ENCODE results near the gene PLA2G4E. TPM values are rescaled to one million over a fixed set of nuclear protein-coding genes. Genes with fewer than 3 reads are reported as not detected.

PLA2G4E gene
- total RNA-seq, 1 experiment from 2014 or later: 1.8 TPM

- intact Hi-C loops (cut with micrococcal nuclease; ENCODE audit: unreplicated experiment): no loop called here
- H3K4me3 ChIP-seq (ENCODE audit: low read depth, low read length): no peak overlapping the region
- H3K9me3 Mint-ChIP-seq (ENCODE audit: unreplicated experiment): no peaks in the 10 kb centered on the region
- no peak overlapping the region for H3K4me3 Mint-ChIP-seq (ENCODE audit: unreplicated experiment)
- no TSS peak for BruUV-seq (replicated peaks)
- no peak overlapping the region for H3K27ac Mint-ChIP-seq (ENCODE audit: unreplicated experiment)
- H3K4me1 ChIP-seq: peaks cover 7% of the 10 kb centered on the region; the same call in 1 of the 2 replicates
- no peaks in the 10 kb centered on the region for H3K9me3 ChIP-seq
- H3K27me3 Mint-ChIP-seq (ENCODE audit: insufficient read depth, unreplicated experiment): no peaks in the 10 kb centered on the region
- POLR2A ChIA-PET: interaction anchor here (1.1 kb wide), 1 partner anchor 62 kb away, joined by 3 read pairs; no protein-coding TSS in a partner anchor
- CTCF ChIA-PET: interaction anchor here (0.8 kb wide), 2 partner anchors 12 to 51 kb away, joined by 3 to 4 read pairs; no protein-coding TSS in a partner anchor
- TF ChIP-seq CTCF (IDR thresholded peaks at IDR 0.05; ENCODE audit: insufficient read depth in 1 of 2, low read depth in 1 of 2, low read length in 1 of 2, severe bottlenecking in 1 of 2, unreplicated experiment in 1 of 2): no peak
- H3K36me3 ChIP-seq (ENCODE audit: control insufficient read depth, insufficient read depth, low read length): no peaks in the 10 kb centered on the region
- no peak for DNase-seq
- peaks cover 10% of the 10 kb centered on the region for H3K4me1 Mint-ChIP-seq (ENCODE audit: low read depth, unreplicated experiment)
- H3K27me3 ChIP-seq (replicated peaks; ENCODE audit: control insufficient read depth, insufficient read depth, low read length): no peaks in the 10 kb centered on the region
- H3K36me3 Mint-ChIP-seq (ENCODE audit: insufficient read depth, unreplicated experiment): no peaks in the 10 kb centered on the region
Measured at GRCh38 chr15:41995476-41995855, 25.4 kb downstream of the PLA2G4E start.

- POLR2A ChIA-PET: interaction anchor here (1.1 kb wide), 1 partner anchor 62 kb away, joined by 3 read pairs; no protein-coding TSS in a partner anchor
- no TSS peak for BruUV-seq (replicated peaks)
Measured at GRCh38 chr15:41994772-41995475, 25.9 kb downstream of the PLA2G4E start.

GRCh38 chr15:41994171-41994650 lies 26.6 kb downstream of the PLA2G4E start:
- H3K4me3 ChIP-seq (ENCODE audit: low read depth, low read length): no peak overlapping the region
- no peaks in the 10 kb centered on the region for H3K36me3 Mint-ChIP-seq (ENCODE audit: insufficient read depth, unreplicated experiment)
- no peaks in the 10 kb centered on the region for H3K9me3 ChIP-seq
- no peaks in the 10 kb centered on the region for H3K36me3 ChIP-seq (ENCODE audit: control insufficient read depth, insufficient read depth, low read length)
- no TSS peak for BruUV-seq (replicated peaks)
- no peaks in the 10 kb centered on the region for H3K9me3 Mint-ChIP-seq (ENCODE audit: unreplicated experiment)
- ChIA-PET POLR2A (interaction anchor here (1.1 kb wide), 1 partner anchor 63 kb away, joined by 3 read pairs; no protein-coding TSS in a partner anchor), CTCF (interaction anchor here (0.9 kb wide), 1 partner anchor 62 kb away, joined by 4 read pairs; no protein-coding TSS in a partner anchor)
- TF ChIP-seq CTCF (IDR thresholded peaks at IDR 0.05; ENCODE audit: insufficient read depth in 1 of 2, low read depth in 1 of 2, low read length in 1 of 2, severe bottlenecking in 1 of 2, unreplicated experiment in 1 of 2): no peak
- peaks cover 18% of the 10 kb centered on the region for H3K4me1 ChIP-seq
- no peak overlapping the region for H3K4me3 Mint-ChIP-seq (ENCODE audit: unreplicated experiment)
- no peaks in the 10 kb centered on the region for H3K27me3 ChIP-seq (replicated peaks; ENCODE audit: control insufficient read depth, insufficient read depth, low read length)
- intact Hi-C loops (cut with micrococcal nuclease; ENCODE audit: unreplicated experiment): no loop called here
- no peak overlapping the region for H3K27ac Mint-ChIP-seq (ENCODE audit: unreplicated experiment)
- no peak for DNase-seq
- peaks cover 17% of the 10 kb centered on the region for H3K4me1 Mint-ChIP-seq (ENCODE audit: low read depth, unreplicated experiment)
- no peaks in the 10 kb centered on the region for H3K27me3 Mint-ChIP-seq (ENCODE audit: insufficient read depth, unreplicated experiment)

More at GRCh38 chr15:41994772-41995475, 25.9 kb downstream of the PLA2G4E start:
- H3K9me3 ChIP-seq: no peaks in the 10 kb centered on the region
- no peaks in the 10 kb centered on the region for H3K9me3 Mint-ChIP-seq (ENCODE audit: unreplicated experiment)
- CTCF ChIA-PET: interaction anchor here (0.8 kb wide), 1 partner anchor 52 kb away, joined by 4 read pairs; no protein-coding TSS in a partner anchor
- H3K4me3 Mint-ChIP-seq (ENCODE audit: unreplicated experiment): no peak overlapping the region
- H3K4me3 ChIP-seq (ENCODE audit: low read depth, low read length): no peak overlapping the region
- H3K27me3 ChIP-seq (replicated peaks; ENCODE audit: control insufficient read depth, insufficient read depth, low read length): no peaks in the 10 kb centered on the region
- H3K27ac Mint-ChIP-seq (ENCODE audit: unreplicated experiment): no peak overlapping the region
- no peaks in the 10 kb centered on the region for H3K36me3 ChIP-seq (ENCODE audit: control insufficient read depth, insufficient read depth, low read length)
- H3K27me3 Mint-ChIP-seq (ENCODE audit: insufficient read depth, unreplicated experiment): no peaks in the 10 kb centered on the region
- intact Hi-C loops (cut with micrococcal nuclease; ENCODE audit: unreplicated experiment): no loop called here
- DNase-seq: no peak
- TF ChIP-seq CTCF (IDR thresholded peaks at IDR 0.05; ENCODE audit: insufficient read depth in 1 of 2, low read depth in 1 of 2, low read length in 1 of 2, severe bottlenecking in 1 of 2, unreplicated experiment in 1 of 2): no peak
- H3K4me1 ChIP-seq: peaks cover 11% of the 10 kb centered on the region
- no peaks in the 10 kb centered on the region for H3K36me3 Mint-ChIP-seq (ENCODE audit: insufficient read depth, unreplicated experiment)
- H3K4me1 Mint-ChIP-seq (ENCODE audit: low read depth, unreplicated experiment): peaks cover 11% of the 10 kb centered on the region

Measured in Caco-2 (cell line).